ENCODE results near the gene GOLGA6L7.

Gene GOLGA6L7

GRCh38 chr15:28881170-28881569 is 32.7 kb upstream of the GOLGA6L7 start:
- peak; percentile 45 for TF ChIP-seq CTCF (conservative IDR thresholded peaks at IDR 0.05; ENCODE audit: low read depth, low read length)
- DNase-seq (ENCODE audit: low read depth): peak; percentile 64
- H3K4me3 ChIP-seq (ENCODE audit: low read depth, low read length): no peak overlapping the region

GRCh38 chr15:28880680-28881079 is 32.2 kb upstream of the GOLGA6L7 start:
- no peak overlapping the region for H3K4me3 ChIP-seq (ENCODE audit: low read depth, low read length)
- no peak for DNase-seq (ENCODE audit: low read depth)
- TF ChIP-seq CTCF (conservative IDR thresholded peaks at IDR 0.05; ENCODE audit: low read depth, low read length): no peak

GRCh38 chr15:28879551-28879950 is 31.1 kb upstream of the GOLGA6L7 start:
- no peak for DNase-seq (ENCODE audit: low read depth)
- H3K4me3 ChIP-seq (ENCODE audit: low read depth, low read length): no peak overlapping the region
- no peak for TF ChIP-seq CTCF (conservative IDR thresholded peaks at IDR 0.05; ENCODE audit: low read depth, low read length)

GRCh38 chr15:28878209-28878608 is 29.8 kb upstream of the GOLGA6L7 start:
- TF ChIP-seq CTCF (conservative IDR thresholded peaks at IDR 0.05; ENCODE audit: low read depth, low read length): no peak
- no peak for DNase-seq (ENCODE audit: low read depth)
- no peak overlapping the region for H3K4me3 ChIP-seq (ENCODE audit: low read depth, low read length)

DNA sequence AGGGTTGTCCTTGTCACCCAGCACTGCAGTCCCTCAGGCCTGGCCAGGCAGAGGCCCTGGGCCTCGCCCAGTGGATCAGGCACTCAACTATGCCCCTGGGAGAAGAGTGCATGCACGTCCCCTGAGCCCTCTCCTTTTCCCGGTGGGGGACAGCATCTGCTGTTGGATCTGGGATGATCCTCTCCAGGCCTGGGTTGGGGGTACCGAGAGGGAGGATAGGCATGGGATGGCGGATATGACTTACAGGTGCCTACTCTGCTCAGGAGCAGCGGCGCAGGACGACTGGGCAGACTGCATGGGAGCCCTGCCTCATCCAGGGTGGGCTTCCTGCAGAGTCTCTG is 28.4 kb upstream of the GOLGA6L7 start:
- TF ChIP-seq CTCF (conservative IDR thresholded peaks at IDR 0.05; ENCODE audit: low read depth, low read length): no peak
- H3K4me3 ChIP-seq (ENCODE audit: low read depth, low read length): no peak overlapping the region
- DNase-seq (ENCODE audit: low read depth): no peak

DNA sequence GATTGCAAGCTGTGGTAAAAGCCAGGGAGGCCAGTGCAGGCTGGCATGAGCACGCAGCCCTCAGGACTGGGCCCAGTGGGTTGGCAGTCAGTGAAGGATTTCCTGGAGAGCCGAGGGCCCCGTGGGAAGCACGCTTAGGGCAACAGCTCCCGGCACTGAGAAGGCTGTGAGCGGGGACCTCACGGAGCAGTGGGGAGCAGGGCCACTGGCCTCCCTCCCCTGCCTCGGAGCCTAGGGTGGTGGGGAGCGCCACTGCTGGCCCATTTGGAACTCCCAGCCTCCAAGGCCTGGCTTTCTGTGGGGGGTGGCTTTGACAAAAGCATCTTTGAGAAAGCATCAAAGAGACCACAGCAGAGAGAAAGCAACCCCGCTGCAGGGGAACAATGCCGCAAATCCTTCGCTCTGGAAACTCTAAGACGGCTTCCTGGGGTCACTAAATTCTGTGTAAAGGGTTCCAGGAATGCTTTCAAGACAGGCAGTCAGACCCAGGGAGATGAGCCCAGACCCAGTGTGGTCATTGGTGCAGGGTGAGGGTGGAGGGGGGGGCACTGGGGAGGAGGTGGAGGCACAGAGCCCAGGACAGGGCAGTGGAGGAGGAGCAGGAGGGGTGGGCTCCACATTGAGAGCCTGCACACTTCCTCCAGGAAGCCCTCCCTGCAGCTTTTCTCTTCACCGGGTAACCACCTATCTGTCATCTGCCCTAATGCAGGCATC is 27.8 kb upstream of the GOLGA6L7 start:
- TF ChIP-seq CTCF (conservative IDR thresholded peaks at IDR 0.05; ENCODE audit: low read depth, low read length): no peak
- no peak for DNase-seq (ENCODE audit: low read depth)
- H3K4me3 ChIP-seq (ENCODE audit: low read depth, low read length): no peak overlapping the region

DNA sequence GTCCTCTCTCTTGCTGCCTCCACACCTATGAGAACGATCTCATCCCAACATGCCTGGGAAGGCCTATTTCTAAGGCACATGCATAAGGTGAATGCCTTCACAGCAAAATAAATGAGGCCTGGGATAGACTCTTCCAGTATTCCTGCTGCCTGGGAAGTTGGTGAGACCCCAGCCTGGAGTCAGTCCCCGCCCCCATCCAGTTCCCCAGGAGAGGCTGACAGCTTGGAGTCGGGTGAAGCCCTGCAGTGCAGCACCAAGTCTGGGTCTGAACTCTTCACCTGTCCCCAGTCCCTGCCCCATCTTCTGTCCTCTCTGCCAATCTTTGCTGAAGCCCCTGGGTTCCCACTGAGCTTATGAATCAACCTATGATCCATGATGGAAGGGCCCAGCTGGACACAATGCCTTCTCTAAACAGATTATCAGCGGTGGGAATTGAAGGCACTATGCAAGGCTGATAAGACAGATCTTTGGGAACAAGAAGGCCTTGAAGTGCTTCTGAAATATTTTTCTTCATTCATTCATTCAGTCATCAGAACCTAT is 27.1 kb upstream of the GOLGA6L7 start:
- no peak for TF ChIP-seq CTCF (conservative IDR thresholded peaks at IDR 0.05; ENCODE audit: low read depth, low read length)
- no peak for DNase-seq (ENCODE audit: low read depth)
- H3K4me3 ChIP-seq (ENCODE audit: low read depth, low read length): no peak overlapping the region
